Glutamatergic neuron (in vitro differentiated cells): ENCODE data around the gene CCDC154. TPM values are rescaled to one million over a fixed set of nuclear protein-coding genes. Genes with fewer than 3 reads are reported as not detected.
A peak's percentile ranks its signal among the peaks of the same experiment; 100 is the strongest.

Experiments used
- DNase-seq: peaks from one replicate; pipeline ENCODE4 v3.0.0; 2022
- H3K27ac Mint-ChIP-seq: one replicate; pipeline ENCODE4 v1.8.0; 2020; ENCODE audit warnings: mild to moderate bottlenecking, mixed read lengths, inconsistent platforms; ENCODE audit not compliant: unreplicated experiment
- H3K27me3 Mint-ChIP-seq: one replicate; pipeline ENCODE4 v1.8.0; 2020; ENCODE audit warnings: mild to moderate bottlenecking, moderate library complexity, mixed read lengths, inconsistent platforms; ENCODE audit not compliant: unreplicated experiment
- H3K36me3 Mint-ChIP-seq: one replicate; pipeline ENCODE4 v1.8.0; 2020; ENCODE audit warnings: mild to moderate bottlenecking, mixed read lengths, inconsistent platforms; ENCODE audit not compliant: unreplicated experiment
- H3K4me1 Mint-ChIP-seq: one replicate; pipeline ENCODE4 v1.8.0; 2020; ENCODE audit warnings: mild to moderate bottlenecking, low read depth, mixed read lengths, inconsistent platforms; ENCODE audit not compliant: unreplicated experiment
- H3K4me3 Mint-ChIP-seq: one replicate; pipeline ENCODE4 v1.8.0; 2020; ENCODE audit warnings: mild to moderate bottlenecking, mixed read lengths, inconsistent platforms; ENCODE audit not compliant: unreplicated experiment
- H3K9me3 Mint-ChIP-seq: one replicate; pipeline ENCODE4 v1.8.0; 2020; ENCODE audit warnings: mild to moderate bottlenecking, moderate library complexity, mixed read lengths, inconsistent platforms; ENCODE audit not compliant: unreplicated experiment
- CTCF ChIP-seq: fragments of 200-600 bp; sonication (generic); IDR thresholded peaks from one replicate; pipeline ENCODE4 v1.5.0; 2021; ENCODE audit not compliant: partially characterized antibody, unreplicated experiment
- total RNA-seq: library from RNA; stranded (reverse); fragmentation: NEBNext Ultra II Directional; extraction: Animal tissue kit (Norgen Biotek cat#: 25700); gene quantifications from one replicate; pipeline ENCODE4 v1.2.1, GENCODE V29; 2021; ENCODE audit not compliant: unreplicated experiment

CCDC154 gene
- total RNA-seq, 1 donor from 2014 or later = 4.2 TPM

- peak; percentile 97 for DNase-seq
- H3K4me3 Mint-ChIP-seq = peak overlapping the region; percentile 88
- H3K9me3 Mint-ChIP-seq = peaks cover 8% of the 10 kb centered on the region
- no peak for TF ChIP-seq CTCF
- peaks cover 5% of the 10 kb centered on the region for H3K27me3 Mint-ChIP-seq
- H3K27ac Mint-ChIP-seq = peak overlapping the region; percentile 90
- peaks cover 8% of the 10 kb centered on the region for H3K4me1 Mint-ChIP-seq
- no peaks in the 10 kb centered on the region for H3K36me3 Mint-ChIP-seq
These were observed 36.1 kb downstream of the CCDC154 start for GRCh38 chr16:1408171-1408837.

GRCh38 chr16:1407753-1408152 lies 36.6 kb downstream of the CCDC154 start:
- no peak for DNase-seq
- Mint-ChIP-seq H3K4me3 (peak overlapping the region; percentile 82), H3K4me1 (peaks cover 8% of the 10 kb centered on the region), H3K27me3 (peaks cover 5% of the 10 kb centered on the region), H3K27ac (peak overlapping the region; percentile 96), H3K9me3 (peaks cover 8% of the 10 kb centered on the region), H3K36me3 (no peaks in the 10 kb centered on the region)
- TF ChIP-seq CTCF = no peak

GRCh38 chr16:1403733-1404132 lies 40.6 kb downstream of the CCDC154 start:
- Mint-ChIP-seq H3K9me3 (peaks cover 4% of the 10 kb centered on the region), H3K4me3 (no peak overlapping the region), H3K27ac (no peak overlapping the region), H3K27me3 (peaks cover 5% of the 10 kb centered on the region), H3K36me3 (no peaks in the 10 kb centered on the region), H3K4me1 (peaks cover 3% of the 10 kb centered on the region)
- TF ChIP-seq CTCF = no peak
- no peak for DNase-seq

GRCh38 chr16:1403036-1403435 lies 41.3 kb downstream of the CCDC154 start:
- peaks cover 5% of the 10 kb centered on the region for H3K27me3 Mint-ChIP-seq
- no peak overlapping the region for H3K4me3 Mint-ChIP-seq
- no peak for DNase-seq
- no peak overlapping the region for H3K27ac Mint-ChIP-seq
- TF ChIP-seq CTCF = no peak
- H3K36me3 Mint-ChIP-seq = no peaks in the 10 kb centered on the region
- H3K4me1 Mint-ChIP-seq = peaks cover 3% of the 10 kb centered on the region
- H3K9me3 Mint-ChIP-seq = peaks cover 4% of the 10 kb centered on the region

- DNase-seq = no peak
- Mint-ChIP-seq H3K27ac (no peak overlapping the region), H3K36me3 (no peaks in the 10 kb centered on the region), H3K27me3 (peaks cover 2% of the 10 kb centered on the region), H3K4me3 (no peak overlapping the region), H3K4me1 (no peaks in the 10 kb centered on the region), H3K9me3 (no peaks in the 10 kb centered on the region)
- no peak for TF ChIP-seq CTCF
These were observed 42.6 kb downstream of the CCDC154 start for GRCh38 chr16:1401758-1402154.
